DMS79 (cell line): ENCODE measurements around the gene ZCCHC14.
"Not testable (repeated sequence)": the region's sequence is repeated elsewhere in the genome, so short reads cannot be mapped to it uniquely, and the experiment has no call there.

Source experiments
- DNase-seq: peaks from one replicate; lab custom pipeline; 2025; lab: John Stamatoyannopoulos, UW

The ZCCHC14 gene

DNA sequence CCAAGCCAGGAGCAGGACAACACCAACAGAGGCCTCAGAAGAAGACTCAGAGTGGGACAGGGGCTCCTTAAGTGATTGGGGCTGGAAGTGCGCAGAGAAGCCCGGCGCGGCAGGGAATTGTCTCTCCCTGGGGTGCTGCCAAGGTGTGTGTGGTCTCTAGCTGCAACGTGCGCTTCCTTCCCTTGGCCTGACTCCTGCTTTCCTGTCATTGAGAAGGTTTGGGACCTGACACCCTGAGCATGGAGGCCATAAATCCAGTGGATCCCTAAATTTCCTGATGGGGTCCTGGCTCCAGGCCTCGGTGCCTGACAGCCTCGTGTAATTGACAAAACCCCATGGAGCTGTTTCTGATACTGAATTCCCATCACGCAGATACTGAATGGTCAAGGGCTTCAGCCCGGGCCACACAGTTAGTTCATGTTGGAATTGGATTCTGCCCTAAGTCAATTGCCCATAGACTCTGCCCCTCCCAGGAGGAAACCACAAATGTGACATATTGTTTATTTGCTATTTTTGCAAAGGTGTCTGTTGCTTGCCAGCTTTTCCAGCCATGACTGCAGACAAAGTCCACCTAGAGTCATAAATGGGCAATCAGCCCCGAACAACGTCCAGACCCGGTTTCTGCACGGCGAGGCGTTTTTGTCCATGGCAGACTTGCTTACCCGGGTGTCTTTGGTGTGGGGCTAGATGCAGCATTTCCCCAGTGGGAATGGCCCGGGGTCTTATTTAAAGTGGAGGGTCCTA is 4.4 kb upstream of the ZCCHC14 start:
- not testable (repeated sequence) for DNase-seq

DNA sequence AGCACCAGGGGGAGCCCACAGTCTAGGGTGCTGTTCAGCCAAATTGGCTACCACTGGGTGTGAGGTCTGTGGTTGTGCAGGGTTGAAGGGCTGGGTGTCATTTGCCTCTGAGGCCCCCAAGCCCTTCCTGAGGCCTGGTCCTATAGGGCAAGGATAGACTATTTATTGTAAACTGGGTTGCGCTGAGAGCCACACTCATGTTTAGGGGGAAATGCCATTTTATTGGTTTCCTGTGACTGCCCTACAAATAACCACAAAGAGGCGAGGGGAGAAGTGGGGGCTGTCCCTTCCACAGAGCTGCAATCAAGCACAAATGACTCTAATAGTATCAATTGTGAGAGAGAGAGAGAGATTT is 3.6 kb upstream of the ZCCHC14 start:
- DNase-seq = no peak

DNA sequence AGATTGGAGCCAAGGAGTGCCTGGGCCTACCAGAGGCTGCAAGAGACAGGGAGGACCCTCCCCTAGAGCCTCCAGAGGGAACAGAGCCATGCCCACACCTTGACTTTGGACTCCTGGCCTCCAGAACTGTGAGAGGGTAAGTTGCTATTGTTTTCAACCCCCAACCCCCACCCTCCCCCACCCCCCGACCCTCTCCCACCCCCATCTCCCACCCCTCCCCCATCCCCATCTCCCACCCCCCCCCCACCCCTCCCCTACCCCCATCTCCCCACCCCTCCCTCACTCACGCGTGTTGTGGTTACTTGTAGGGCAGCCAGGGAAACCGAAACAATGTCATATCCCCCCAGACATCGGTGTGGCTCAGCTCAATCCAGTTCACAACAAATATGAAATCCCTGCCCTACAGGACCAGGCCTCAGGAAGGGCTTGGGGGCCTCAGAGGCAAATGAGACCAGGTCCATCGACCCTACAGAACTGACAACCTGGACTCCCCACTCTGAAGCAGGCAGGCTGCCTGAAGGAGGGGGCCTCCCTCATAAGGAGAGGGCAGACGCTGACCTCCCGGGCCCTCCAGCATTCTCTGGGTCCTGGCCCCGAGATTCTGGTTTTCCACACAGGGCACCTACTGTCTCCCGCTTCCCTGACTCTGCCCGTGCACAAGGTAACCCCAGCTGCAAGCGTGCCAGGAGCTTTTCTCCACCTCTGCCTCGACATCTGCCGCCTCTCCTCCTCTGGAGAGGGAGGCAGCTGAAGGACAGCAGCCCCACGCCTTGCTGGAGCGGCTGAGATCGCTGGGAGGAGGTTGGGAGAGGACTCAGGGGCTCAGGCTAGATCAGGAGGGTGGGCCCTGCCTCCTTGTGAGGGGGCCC is 3.0 kb upstream of the ZCCHC14 start:
- DNase-seq = no peak

DNA sequence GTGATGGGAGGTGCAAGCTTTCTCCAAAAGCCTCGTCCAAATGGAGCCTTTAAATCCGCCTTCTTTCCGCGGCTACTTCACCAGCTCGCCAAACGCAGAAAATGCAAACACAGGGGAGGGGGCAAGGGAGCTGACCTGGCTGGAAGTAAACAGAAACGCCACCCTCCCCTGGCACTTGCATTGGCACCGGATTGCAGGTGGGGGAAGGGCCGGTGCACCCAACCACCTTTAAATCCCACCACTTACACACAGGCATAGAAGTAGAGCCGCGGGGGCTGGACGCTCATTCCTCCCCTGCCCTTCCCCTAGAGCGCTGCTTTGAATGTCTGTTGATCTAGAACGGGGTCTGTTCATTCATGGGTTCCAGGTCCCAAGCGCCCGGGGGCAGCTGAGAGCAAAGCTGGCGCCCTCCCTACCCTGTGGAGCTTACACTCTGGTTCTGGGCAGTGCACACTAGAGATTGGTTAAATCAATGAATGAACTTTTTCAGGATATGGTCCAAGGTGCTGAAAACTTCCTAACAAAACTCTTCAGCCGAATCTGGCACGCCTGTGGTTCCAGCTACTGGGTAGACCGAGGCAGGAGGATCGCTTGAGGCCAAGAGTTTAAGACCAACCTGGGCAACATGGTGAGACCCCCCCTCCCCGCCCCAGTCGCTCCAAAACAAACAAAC is 920 bp upstream of the ZCCHC14 start:
- no peak for DNase-seq

DNA sequence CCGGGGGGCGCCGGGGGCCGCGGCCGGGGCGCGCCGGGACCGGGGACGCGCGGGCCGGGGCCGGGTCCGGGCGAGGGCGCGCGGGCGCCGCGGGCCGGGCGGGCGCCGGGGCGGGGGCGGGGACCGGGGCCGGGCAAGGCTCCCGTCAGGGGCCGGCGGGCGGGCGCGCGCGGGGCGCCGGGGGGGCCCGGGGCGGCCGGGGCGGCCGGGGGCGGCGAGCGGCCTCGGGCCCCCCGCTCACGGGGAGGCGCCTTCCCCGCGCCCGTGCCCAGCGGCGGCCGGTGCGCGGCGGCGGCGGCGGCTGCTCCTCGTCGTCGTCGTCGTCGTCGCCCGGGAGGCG is 563 bp downstream of the ZCCHC14 start:
- DNase-seq = no peak

DNA sequence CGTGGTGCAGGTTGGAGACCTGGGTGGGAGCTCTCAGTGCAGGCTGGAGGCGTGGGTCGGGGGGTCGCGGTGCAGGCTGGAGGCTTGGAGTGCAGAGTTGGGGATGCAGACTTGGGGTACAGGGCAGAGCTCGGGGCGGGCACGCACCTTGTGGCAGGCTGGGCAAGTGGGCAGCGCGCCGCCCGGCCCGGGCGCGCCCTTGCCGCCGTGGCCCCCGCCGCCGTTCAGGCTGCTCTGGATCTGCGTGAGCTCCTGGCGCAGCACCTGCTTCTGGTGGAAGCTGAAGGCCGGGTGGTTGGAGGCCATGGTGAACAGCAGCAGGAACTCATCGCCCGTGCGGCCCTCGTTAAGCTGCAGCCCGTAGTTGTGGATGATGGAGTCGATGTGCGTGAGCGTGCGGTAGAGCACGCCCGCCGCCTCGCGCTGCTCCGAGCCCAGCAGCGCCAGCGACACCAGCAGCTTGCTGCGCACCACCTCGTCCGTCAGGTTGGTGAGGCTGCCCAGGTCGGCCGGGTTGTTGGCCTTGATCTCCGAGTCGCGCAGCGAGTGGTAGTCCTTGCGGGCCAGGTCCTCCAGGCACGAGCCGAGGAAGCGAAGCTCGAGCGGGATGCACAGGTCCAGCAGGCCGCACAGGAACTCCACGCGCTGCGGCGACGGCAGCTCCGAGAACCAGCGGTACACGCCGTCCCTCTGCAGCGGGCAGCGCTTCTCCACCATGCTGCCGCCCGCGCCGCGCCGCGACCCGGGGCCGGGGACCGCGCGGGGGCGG is 1.1 kb downstream of the ZCCHC14 start:
- DNase-seq = no peak

DNA sequence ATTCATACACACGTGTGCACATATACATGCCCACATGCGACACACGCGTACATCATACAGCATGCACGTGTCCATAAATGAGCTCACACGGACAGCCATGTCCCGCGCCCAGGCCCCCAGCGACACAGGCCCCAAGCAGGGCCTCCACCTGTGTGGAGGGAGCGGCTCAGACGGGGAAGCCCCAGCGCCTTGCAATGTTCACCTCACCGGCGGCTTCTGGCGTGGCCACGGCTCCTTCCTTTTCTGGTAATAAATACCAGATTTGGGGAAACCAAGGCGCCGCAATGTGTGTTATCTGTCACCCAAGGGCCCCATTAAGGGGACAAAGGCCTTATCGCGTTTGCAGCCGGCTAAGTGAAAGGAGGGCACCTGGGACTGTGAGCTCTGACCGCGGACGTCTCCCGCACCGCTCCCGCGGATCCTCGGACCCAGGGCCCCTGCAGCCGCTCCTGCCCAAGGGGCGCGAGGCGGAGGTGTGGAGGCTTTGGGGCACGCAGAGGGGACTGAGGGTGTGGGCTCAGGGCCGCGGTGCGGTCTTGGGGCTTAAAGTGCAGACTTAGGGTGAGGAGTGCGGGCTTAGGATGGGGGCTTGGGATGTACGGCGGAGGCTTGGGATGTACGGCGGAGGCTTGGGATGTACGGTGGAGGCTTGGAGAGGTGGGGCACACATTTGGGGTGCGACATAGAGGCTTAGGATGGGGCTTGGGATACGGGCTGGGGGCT is 1.9 kb downstream of the ZCCHC14 start:
- DNase-seq = not testable (repeated sequence)

DNA sequence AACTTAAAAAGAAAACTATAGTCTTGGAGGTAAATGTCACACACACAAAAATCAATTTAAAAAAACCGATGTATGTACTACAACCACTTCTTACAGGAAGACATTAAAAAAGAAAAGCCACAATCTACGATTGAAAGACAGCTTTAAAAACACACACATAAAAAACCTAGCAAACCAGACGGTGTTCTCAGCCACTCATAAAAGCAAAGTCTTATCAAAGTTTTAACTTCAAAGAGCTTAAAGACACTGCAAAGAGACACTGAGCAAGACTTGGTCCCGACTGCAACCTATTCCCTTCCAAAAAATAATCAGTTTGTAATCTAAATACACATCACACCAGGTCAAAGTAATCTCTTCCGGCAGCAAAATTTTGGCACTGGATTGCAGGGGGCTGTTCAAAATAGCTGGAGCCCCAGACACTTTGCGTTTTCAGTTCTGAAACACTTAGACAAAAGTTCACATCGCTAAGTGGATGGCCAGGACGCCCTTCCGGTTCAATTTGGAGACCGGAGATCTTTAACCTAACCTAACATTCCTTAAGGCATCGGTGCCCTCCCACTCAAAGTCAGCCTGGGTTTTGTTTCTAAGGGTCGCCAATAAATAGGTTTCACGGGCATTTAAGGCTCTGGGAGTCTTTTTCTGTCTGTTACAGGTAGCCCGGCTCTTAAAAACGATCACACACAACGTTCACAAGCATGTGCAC is 2.6 kb downstream of the ZCCHC14 start:
- DNase-seq = no peak

DNA sequence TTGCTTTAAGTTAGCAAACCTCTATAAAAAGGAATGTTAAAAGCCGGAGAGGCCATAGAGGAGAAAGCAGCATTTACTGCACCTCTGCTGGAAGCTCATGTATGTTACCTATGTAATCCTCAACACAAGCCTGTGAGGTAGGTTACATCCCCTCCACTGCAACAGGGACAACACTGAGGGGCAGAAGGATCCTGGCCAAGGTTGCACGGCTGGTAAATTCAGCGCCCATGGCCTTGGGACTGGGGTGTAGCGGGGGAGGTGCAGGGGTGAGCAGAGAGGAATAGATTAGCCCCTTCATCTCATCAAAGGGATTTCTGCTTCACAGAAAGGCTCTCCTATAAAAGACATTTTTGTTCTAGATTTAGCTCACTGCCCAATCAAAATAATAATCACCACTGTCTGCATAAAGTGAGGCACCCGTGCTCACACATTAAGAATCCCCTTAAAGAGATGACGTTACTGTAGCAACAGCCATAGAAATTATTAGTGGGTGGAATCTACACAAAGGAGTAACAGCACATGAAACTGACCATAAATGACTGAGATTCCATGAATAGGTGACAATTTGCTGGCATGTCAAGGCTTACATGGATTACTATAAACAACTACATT is 3.3 kb downstream of the ZCCHC14 start:
- no peak for DNase-seq

DNA sequence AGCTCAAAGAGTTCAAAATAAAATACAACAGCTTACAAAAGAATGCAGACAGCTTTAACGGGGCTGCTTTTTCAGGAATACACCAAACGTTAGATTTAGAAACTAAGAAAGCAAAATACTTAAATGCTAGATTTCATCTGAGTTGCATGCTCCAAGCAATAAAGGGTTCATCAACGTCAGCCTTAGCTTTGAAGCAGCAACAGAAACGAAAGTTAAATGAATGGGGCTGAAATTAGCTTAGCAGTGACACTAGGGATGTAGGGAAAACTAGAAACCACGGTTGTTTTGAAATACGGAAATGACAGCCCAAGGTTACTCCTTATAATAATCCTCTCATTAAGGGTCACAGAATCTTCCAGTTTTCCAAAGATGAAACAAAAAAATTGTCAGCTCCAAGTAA is 3.9 kb downstream of the ZCCHC14 start:
- DNase-seq = not testable (repeated sequence)

DNA sequence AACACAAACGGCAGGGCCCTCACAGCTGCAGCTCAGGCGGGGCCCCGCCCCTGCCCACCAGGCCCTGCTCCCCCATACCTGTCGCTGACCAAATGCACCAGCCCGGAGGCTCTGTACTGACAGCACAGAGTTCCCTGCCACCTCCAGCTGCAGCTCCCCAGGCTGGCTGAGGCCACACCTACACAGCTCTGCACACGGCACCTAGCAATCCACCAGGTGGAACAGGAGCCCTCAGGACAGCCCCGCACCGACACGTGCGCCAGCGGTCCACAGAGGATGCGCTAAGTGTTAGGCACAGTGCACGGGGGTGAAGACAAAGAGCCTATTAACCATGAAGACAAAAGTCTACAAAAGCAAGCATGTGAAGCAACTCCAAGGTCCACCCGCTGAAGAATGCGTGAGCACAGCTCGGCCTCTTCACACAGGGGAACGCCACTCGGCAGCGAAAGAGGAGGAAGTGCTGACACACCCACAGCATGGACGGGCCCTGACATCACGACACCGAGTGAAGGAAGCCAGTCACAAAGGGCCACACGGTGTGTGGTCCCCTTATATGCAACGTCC is 5.4 kb downstream of the ZCCHC14 start:
- DNase-seq = peak; percentile 54

DNA sequence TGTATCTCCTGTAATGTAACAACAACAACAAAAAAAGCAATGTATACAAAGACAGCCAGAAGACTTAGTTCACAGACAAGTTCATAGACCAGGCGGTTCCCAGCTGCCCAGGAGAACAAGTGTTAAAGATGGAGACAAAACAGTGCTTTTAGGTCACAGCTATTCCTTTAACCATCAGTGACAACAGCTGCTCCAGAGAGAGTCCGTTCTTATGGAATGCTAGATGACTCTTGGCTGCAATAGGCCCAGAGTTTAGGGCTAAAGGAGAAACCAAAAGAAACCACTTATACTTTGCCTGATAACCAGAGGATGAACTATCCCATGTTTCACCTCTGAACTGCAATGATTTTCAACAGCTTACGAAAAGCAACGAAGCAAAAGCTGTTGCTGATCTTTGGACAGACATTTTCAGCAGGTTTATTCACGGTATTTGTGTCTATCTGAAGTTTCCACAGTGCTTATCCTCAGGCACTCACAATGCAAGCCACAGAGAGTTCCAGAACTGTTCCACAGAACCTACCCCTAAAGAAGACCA is 6.0 kb downstream of the ZCCHC14 start:
- DNase-seq = no peak

DNA sequence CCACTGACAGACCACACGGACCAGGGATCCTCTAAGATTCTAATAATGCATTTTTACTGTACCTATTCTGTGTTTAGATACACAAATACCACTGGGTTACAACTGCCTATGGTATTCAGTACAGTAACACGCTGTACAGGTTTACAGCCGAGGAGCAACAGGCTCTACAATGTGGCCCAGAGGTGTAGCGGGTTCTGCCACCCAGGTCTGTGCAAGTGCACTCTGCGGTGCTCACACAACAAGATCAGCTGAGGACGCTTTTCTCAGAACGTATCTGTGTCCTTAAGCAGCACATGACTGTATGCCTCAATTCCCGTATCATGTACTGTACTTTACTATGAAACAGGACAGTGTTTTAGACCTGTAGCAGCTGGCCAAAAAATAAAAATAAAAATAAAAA is 6.5 kb downstream of the ZCCHC14 start:
- no peak for DNase-seq

DNA sequence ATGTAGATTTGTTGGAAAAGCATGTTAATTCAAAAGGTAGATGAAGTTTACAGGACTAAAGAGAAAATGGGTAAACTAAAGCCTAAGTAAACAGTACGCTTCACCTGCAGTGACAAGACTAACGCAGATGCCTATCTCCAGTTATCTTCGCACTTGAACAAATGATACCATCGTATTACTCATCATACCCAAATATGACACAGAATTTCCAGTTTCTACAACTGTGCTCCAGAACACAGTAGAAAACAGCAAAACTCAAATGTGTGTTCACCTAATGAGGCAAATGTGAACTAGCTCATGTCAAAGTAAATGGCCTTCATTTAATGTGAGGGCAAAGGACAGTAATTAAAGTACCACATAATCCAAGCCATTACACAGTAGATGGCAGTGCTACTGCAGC is 7.0 kb downstream of the ZCCHC14 start:
- DNase-seq = not testable (repeated sequence)

DNA sequence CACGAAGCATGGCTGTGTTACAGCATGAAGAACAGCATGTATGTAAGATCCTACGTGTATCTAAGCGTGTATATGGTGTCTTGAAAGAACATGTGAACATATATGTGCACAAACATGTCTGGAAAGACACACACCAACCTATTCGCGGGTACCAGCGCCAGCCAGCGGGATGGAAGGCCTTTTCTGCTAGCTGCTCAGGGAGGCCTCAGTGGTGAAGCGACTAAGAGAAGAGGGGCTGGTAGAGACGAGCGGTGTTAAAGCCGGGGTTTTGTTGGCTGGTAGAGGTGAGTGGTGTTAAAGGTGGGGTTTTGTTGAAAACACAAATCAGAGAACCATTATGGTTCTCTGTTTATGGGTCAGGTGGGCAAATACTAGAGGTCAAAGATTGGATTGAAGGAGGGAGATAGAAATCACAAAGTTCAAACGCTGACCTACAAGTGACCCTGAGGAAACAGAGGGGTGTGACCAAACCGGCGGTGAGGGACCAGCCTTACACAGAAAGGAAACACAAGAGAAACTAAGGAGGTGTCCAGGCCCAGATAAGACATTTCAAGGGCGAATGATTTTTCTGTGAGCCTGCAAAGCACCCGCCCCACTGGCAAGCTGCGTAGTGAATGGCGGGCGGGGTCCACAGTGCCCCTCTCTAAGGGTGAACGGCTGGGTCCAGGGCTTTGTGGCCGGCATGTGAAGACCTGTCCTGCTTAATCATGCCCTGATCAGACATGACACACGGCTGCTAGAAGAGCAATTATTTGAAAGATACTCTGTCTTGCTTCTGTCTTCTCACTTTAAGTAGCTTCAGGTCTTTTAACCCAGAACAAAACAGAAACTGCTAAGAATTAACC is 8.1 kb downstream of the ZCCHC14 start:
- no peak for DNase-seq

DNA sequence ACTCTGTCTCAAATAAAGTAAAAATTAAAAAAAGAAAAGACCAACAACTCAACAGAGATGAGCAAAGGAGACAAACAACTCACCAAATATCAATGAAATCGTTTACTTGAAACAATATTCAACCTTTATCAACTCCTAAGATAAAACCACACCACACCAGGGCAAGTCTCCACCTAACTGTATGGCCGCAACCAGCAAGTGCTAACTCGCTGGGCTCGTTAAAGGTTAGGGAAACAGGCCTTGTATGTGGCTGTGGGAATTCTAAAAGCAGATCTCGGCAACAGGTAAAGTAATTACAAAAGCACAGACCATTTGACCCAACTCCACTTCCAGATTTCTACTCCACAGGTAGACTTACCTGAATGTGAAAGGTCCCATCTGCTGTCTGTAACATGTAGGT is 9.3 kb downstream of the ZCCHC14 start:
- no peak for DNase-seq

DNA sequence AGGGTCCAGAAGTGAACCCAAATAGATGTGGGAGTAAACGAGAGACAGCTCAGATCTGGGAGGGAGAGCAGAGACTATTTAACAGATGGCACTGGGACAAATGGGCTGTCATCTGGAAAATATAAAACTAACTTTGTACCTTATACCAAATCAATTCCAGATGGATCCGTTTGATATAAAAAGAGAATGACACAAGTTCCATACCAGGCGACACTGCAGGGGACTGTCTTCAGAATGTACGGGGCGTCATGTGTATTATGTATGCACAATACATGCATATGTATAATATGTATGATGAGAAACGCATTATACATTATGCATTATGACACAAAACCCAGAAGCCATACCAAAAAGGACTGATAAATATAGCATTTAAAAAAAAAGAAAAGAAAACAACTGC is 10.2 kb downstream of the ZCCHC14 start:
- DNase-seq = not testable (repeated sequence)

DNA sequence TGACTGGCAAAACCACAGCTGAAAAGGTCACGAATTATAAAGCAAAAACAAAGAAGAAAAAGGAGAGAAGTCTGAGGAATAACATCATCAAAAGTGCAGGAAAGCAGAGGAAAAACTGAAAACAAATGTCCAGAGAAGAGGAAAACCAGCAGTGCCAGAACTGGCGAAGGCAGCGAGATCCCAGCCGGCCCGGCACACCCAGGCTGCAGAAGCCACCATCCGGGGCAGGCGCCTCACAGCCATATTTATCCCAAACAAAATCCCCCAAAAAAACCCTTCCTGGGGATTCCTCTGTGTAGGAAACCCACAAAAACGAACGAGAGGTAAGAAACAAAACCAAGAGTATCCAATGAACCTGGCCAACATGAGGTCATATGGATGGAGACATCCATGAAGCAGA is 10.6 kb downstream of the ZCCHC14 start:
- no peak for DNase-seq

DNA sequence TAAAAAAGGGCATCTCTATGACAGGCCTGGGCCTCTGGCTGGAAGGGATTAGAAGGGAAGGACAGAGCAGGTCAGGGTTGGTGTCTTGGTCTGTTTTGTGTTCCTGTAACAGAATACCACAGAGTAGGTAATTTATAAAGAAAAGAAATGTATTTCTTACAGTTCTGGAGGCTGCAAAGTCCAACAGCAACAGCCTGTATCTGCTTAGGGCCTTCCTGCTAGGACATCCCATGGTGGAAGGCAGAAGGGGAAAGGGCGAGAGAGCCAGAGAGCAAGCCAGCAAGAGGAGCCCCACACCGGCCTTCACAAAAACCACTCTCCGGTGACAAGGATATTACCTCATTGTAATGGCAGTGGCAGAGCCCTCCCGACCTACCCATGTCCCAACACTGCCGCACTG is 11.1 kb downstream of the ZCCHC14 start:
- DNase-seq = not testable (repeated sequence)
